Subcutaneous abdominal adipose tissue (tissue), 5 donors: ENCODE measurements around the gene CAMK2B.

Experiments
- H3K27ac ChIP-seq: one replicate; pipeline ENCODE4 v1.7.0; 2013; ENCODE audit warnings: low read depth, mild to moderate bottlenecking, inconsistent platforms, low read length, moderate library complexity
- H3K27me3 ChIP-seq, 5 donors: one replicate each; pipeline ENCODE4 v1.7.0; 2013; ENCODE audit warnings: low read length in 5 of 5, inconsistent platforms in 1 of 5; ENCODE audit not compliant: control insufficient read depth in 5 of 5, insufficient read depth in 4 of 5
- H3K36me3 ChIP-seq, 5 donors: one replicate each; pipeline ENCODE4 v1.7.0; 2013; ENCODE audit warnings: low read length in 5 of 5; ENCODE audit not compliant: control insufficient read depth in 5 of 5, insufficient read depth in 5 of 5
- H3K4me1 ChIP-seq, 5 donors: one replicate each; pipeline ENCODE4 v1.7.0; 2013; ENCODE audit warnings: low read length in 5 of 5, mild to moderate bottlenecking in 3 of 5, moderate library complexity in 1 of 5; ENCODE audit not compliant: control insufficient read depth in 5 of 5, insufficient read depth in 5 of 5
- H3K4me3 ChIP-seq, 5 donors: one replicate each; pipeline ENCODE4 v1.7.0; 2013; ENCODE audit warnings: low read length in 5 of 5, low read depth in 1 of 5
- H3K9ac ChIP-seq, 5 donors: one replicate each; pipeline ENCODE4 v1.7.0; 2013; ENCODE audit warnings: low read length in 5 of 5, mild to moderate bottlenecking in 4 of 5, moderate library complexity in 3 of 5
- H3K9me3 ChIP-seq, 5 donors: one replicate each; pipeline ENCODE4 v1.7.0; 2013; ENCODE audit warnings: low read length in 5 of 5; ENCODE audit not compliant: control insufficient read depth in 5 of 5
- donor health status: healthy.
- donor health status: healthy.
- donor health status: healthy.
- donor health status: healthy.
- donor health status: healthy.

CAMK2B gene

GRCh38 chr7:44348851-44349781 lies 23.7 kb upstream of the CAMK2B start:
- Histone ChIP-seq H3K27ac (no peak overlapping the region), H3K4me1 (no peaks in the 10 kb centered on the region), H3K9me3 (peaks cover 0 to 4% (median 0%) of the 10 kb centered on the region in 5 donors), H3K4me3 (no peak overlapping the region), H3K36me3 (no peaks in the 10 kb centered on the region), H3K9ac (no peak overlapping the region), H3K27me3 (peaks cover 0 to 3% (median 2%) of the 10 kb centered on the region in 5 donors)

DNA sequence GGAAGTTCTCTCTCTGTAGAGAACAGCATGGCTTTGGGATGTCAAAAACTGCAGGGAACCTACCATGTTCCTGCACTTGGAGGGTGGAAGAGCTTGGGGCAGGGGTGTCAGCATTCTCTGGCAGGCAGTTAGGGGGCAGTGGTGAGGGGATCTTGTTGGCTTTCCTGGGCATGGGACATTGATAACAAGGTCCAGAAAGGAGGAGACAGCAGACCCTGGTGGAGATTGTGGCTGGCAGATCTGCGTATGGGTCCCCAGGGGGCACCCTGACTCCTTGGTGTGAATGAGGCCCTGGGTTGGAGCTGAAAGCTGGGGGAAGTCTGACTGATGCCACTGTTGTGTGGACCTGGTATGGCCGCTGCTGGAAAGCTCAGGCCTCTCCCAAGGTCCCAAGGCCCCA lies 22.9 kb upstream of the CAMK2B start:
- H3K27ac ChIP-seq: no peak overlapping the region

GRCh38 chr7:44347546-44348114 lies 22.2 kb upstream of the CAMK2B start:
- Histone ChIP-seq H3K36me3 (no peaks in the 10 kb centered on the region), H3K27ac (no peak overlapping the region)

More for the DNA sequence above, 22.9 kb upstream of the CAMK2B start:
- peaks cover 0 to 3% (median 2%) of the 10 kb centered on the region in 5 donors for H3K27me3 ChIP-seq
- no peaks in the 10 kb centered on the region for H3K36me3 ChIP-seq
- peaks cover 0 to under 1% (median 0%) of the 10 kb centered on the region in 5 donors for H3K9me3 ChIP-seq
- H3K4me1 ChIP-seq: no peaks in the 10 kb centered on the region
- H3K9ac ChIP-seq: no peak overlapping the region
- no peak overlapping the region for H3K4me3 ChIP-seq

GRCh38 chr7:44346063-44346462 lies 20.7 kb upstream of the CAMK2B start:
- Histone ChIP-seq H3K27me3 (peaks cover 0 to 3% (median 2%) of the 10 kb centered on the region in 5 donors), H3K4me3 (no peak overlapping the region), H3K4me1 (no peaks in the 10 kb centered on the region), H3K27ac (no peak overlapping the region), H3K36me3 (no peaks in the 10 kb centered on the region), H3K9me3 (peaks cover 0 to 6% (median 5%) of the 10 kb centered on the region in 5 donors), H3K9ac (no peak overlapping the region)

More at GRCh38 chr7:44347546-44348114, 22.2 kb upstream of the CAMK2B start:
- Histone ChIP-seq H3K9ac (no peak overlapping the region), H3K4me1 (no peaks in the 10 kb centered on the region), H3K27me3 (peaks cover 0 to 3% (median 2%) of the 10 kb centered on the region in 5 donors), H3K9me3 (peaks cover 0 to 6% (median 5%) of the 10 kb centered on the region in 5 donors), H3K4me3 (no peak overlapping the region)

- Histone ChIP-seq H3K4me3 (no peak overlapping the region), H3K9ac (no peak overlapping the region)
These were observed 16.0 kb upstream of the CAMK2B start for GRCh38 chr7:44341401-44341800.

GRCh38 chr7:44338600-44338999 lies 13.2 kb upstream of the CAMK2B start:
- Histone ChIP-seq H3K4me1 (peaks cover 0 to 4% (median 3%) of the 10 kb centered on the region in 5 donors), H3K9ac (no peak overlapping the region), H3K27me3 (no peaks in the 10 kb centered on the region)

More at GRCh38 chr7:44341401-44341800, 16.0 kb upstream of the CAMK2B start:
- no peak overlapping the region for H3K27ac ChIP-seq
- H3K36me3 ChIP-seq: no peaks in the 10 kb centered on the region
- peaks cover 0 to 21% (median 9%) of the 10 kb centered on the region in 5 donors for H3K9me3 ChIP-seq
- H3K4me1 ChIP-seq: no peaks in the 10 kb centered on the region
- no peaks in the 10 kb centered on the region for H3K27me3 ChIP-seq

GRCh38 chr7:44336491-44336890 lies 11.1 kb upstream of the CAMK2B start:
- H3K9ac ChIP-seq: no peak overlapping the region
- H3K27ac ChIP-seq: no peak overlapping the region
- peaks cover 0 to 18% (median 8%) of the 10 kb centered on the region in 5 donors for H3K9me3 ChIP-seq
- H3K4me1 ChIP-seq: peaks cover 0 to 6% (median 4%) of the 10 kb centered on the region in 5 donors
- H3K36me3 ChIP-seq: no peaks in the 10 kb centered on the region
- H3K4me3 ChIP-seq: no peak overlapping the region
- no peaks in the 10 kb centered on the region for H3K27me3 ChIP-seq

More at GRCh38 chr7:44338600-44338999, 13.2 kb upstream of the CAMK2B start:
- H3K4me3 ChIP-seq: no peak overlapping the region
- no peak overlapping the region for H3K27ac ChIP-seq
- peaks cover 0 to 24% (median 12%) of the 10 kb centered on the region in 5 donors for H3K9me3 ChIP-seq
- no peaks in the 10 kb centered on the region for H3K36me3 ChIP-seq

- H3K4me3 ChIP-seq: no peak overlapping the region
- peaks cover 0 to 6% (median 4%) of the 10 kb centered on the region in 5 donors for H3K4me1 ChIP-seq
- no peaks in the 10 kb centered on the region for H3K36me3 ChIP-seq
- H3K27ac ChIP-seq: no peak overlapping the region
- H3K27me3 ChIP-seq: peaks cover 0 to under 1% (median 0%) of the 10 kb centered on the region in 5 donors
- H3K9ac ChIP-seq: no peak overlapping the region
- peaks cover 0 to 18% (median 8%) of the 10 kb centered on the region in 5 donors for H3K9me3 ChIP-seq
These were observed 9.8 kb upstream of the CAMK2B start for GRCh38 chr7:44335184-44335583.

GRCh38 chr7:44334734-44335097 lies 9.3 kb upstream of the CAMK2B start:
- Histone ChIP-seq H3K36me3 (no peaks in the 10 kb centered on the region), H3K27me3 (peaks cover 0 to 5% (median 0%) of the 10 kb centered on the region in 5 donors), H3K9me3 (peaks cover 0 to 18% (median 8%) of the 10 kb centered on the region in 5 donors), H3K4me1 (peaks cover 0 to 6% (median 4%) of the 10 kb centered on the region in 5 donors), H3K4me3 (no peak overlapping the region), H3K9ac (no peak overlapping the region), H3K27ac (no peak overlapping the region)
